ENCODE data around the gene RFTN1. TPM values are rescaled to one million over a fixed set of nuclear protein-coding genes. Genes with fewer than 3 reads are reported as not detected.
A peak's percentile ranks its signal among the peaks of the same experiment; 100 is the strongest.

Gene RFTN1
- total and polyA plus RNA-seq, 2 experiments from 2014 or later: 3.3 to 7.2 TPM

- Mint-ChIP-seq H3K36me3 (ENCODE audit: low read depth) (peaks cover 43% of the 10 kb centered on the region), H3K27me3 (ENCODE audit: insufficient read depth, low read depth, poor library complexity) (peaks cover 3% of the 10 kb centered on the region), H3K27ac (peak overlapping the region; percentile 48; the same call in 1 of the 2 replicates), H3K4me1 (peaks cover 19% of the 10 kb centered on the region), H3K9me3 (peaks cover 10% of the 10 kb centered on the region), H3K4me3 (no peak overlapping the region)
- Histone ChIP-seq H3K27me3 (ENCODE audit: insufficient read depth) (no peaks in the 10 kb centered on the region), H3K4me1 (ENCODE audit: insufficient read depth) (0 out of 2 replicates have a peak, but pooled peaks cover 6% of the 10 kb centered on the region), H3K36me3 (ENCODE audit: insufficient read depth) (no peaks in the 10 kb centered on the region), H3K4me2 (no peak overlapping the region), H4K20me1 (replicated peaks; ENCODE audit: insufficient read depth) (no peaks in the 10 kb centered on the region; the same call in 1 of the 2 replicates), H3K4me3 (no peak overlapping the region), H3K9me2 (ENCODE audit: insufficient read depth) (no peaks in the 10 kb centered on the region), H2AFZ (no peak overlapping the region), H3K79me2 (replicated peaks; ENCODE audit: insufficient read depth) (no peaks in the 10 kb centered on the region), H3K27ac (ENCODE audit: low read depth) (no peak overlapping the region), H3F3A (replicated peaks; ENCODE audit: low read depth) (no peaks in the 10 kb centered on the region)
- peak; percentile 89 for ATAC-seq
- peak; percentile 56 for DNase-seq (ENCODE audit: low spot score)
- no peak for TF ChIP-seq EZH2phosphoT487 (IDR thresholded peaks at IDR 0.05; ENCODE audit: unreplicated experiment)
- no peak for TF ChIP-seq CREB1 (CRISPR knock-in tag; IDR thresholded peaks at IDR 0.05; ENCODE audit: low read depth)
- TF ChIP-seq REST (IDR thresholded peaks at IDR 0.05; ENCODE audit: unreplicated experiment): no peak
- no peak for TF ChIP-seq STAT1 (IDR thresholded peaks at IDR 0.05; ENCODE audit: unreplicated experiment)
- no peak for TF ChIP-seq ZNF331 (CRISPR knock-in tag; IDR thresholded peaks at IDR 0.05; ENCODE audit: low read depth)
- TF ChIP-seq CTCF (conservative IDR thresholded peaks at IDR 0.05; ENCODE audit: low read depth in 2 of 2): no peak
Measured at GRCh38 chr3:16329826-16330129, 183.7 kb downstream of the RFTN1 start.

GRCh38 chr3:16329036-16329825, 184.3 kb downstream of the RFTN1 start:
- no peaks in the 10 kb centered on the region for H3K9me2 ChIP-seq (ENCODE audit: insufficient read depth)
- H3K4me2 ChIP-seq: no peak overlapping the region
- H3K27ac ChIP-seq (ENCODE audit: low read depth): no peak overlapping the region
- no peak overlapping the region for H3K4me3 Mint-ChIP-seq
- H2AFZ ChIP-seq: no peak overlapping the region
- peaks cover 10% of the 10 kb centered on the region for H3K9me3 Mint-ChIP-seq
- H4K20me1 ChIP-seq (replicated peaks; ENCODE audit: insufficient read depth): no peaks in the 10 kb centered on the region; the same call in 1 of the 2 replicates
- no peak overlapping the region for H3K4me3 ChIP-seq
- H3F3A ChIP-seq (replicated peaks; ENCODE audit: low read depth): no peaks in the 10 kb centered on the region
- H3K27me3 ChIP-seq (ENCODE audit: insufficient read depth): no peaks in the 10 kb centered on the region
- H3K27me3 Mint-ChIP-seq (ENCODE audit: insufficient read depth, low read depth, poor library complexity): no peaks in the 10 kb centered on the region
- H3K36me3 ChIP-seq (ENCODE audit: insufficient read depth): no peaks in the 10 kb centered on the region
- no peaks in the 10 kb centered on the region for H3K79me2 ChIP-seq (replicated peaks; ENCODE audit: insufficient read depth)
- peaks cover 19% of the 10 kb centered on the region for H3K4me1 Mint-ChIP-seq
- H3K27ac Mint-ChIP-seq: peak overlapping the region; percentile 76
- DNase-seq (ENCODE audit: low spot score) (no peak), ATAC-seq (peak; percentile 69)
- peaks cover 37% of the 10 kb centered on the region for H3K36me3 Mint-ChIP-seq (ENCODE audit: low read depth)
- H3K4me1 ChIP-seq (ENCODE audit: insufficient read depth): 0 out of 2 replicates have a peak, but pooled peaks cover 6% of the 10 kb centered on the region
- TF ChIP-seq POLR2AphosphoS5 (IDR thresholded peaks at IDR 0.05; ENCODE audit: low read depth): no peak

Measured in GM23338 (cell line).